Ovary (tissue), 9 donors: Measurements from ENCODE around the gene TRIO. TPM values are rescaled to one million over a fixed set of nuclear protein-coding genes. Genes with fewer than 3 reads are reported as not detected.

Experiments
- DNase-seq, 5 donors: peaks; one replicate each; pipeline ENCODE4 v3.0.0-alpha.2; 2019 to 2020
- H3K27ac ChIP-seq, 2 donors: fragments of 200-600 bp; one replicate each; pipeline versions ENCODE4 v1.5.1 to v1.8.0; 2019 to 2022
- H3K27me3 ChIP-seq: fragments of 200-600 bp; one replicate; pipeline ENCODE4 v1.8.0; 2022
- H3K36me3 ChIP-seq: fragments of 200-600 bp; sonication (generic); one replicate; pipeline ENCODE4 v1.5.1; 2019
- H3K4me1 ChIP-seq: one replicate; pipeline ENCODE4 v1.8.1; 2013; ENCODE audit warnings: mild to moderate bottlenecking, moderate library complexity; ENCODE audit not compliant: insufficient read depth
- H3K4me3 ChIP-seq: fragments of 200-600 bp; sonication (generic); one replicate; pipeline ENCODE4 v1.5.1; 2017
- H3K9me3 ChIP-seq, 2 donors: fragments of 200-600 bp in 1 of 2; sonication (generic) in 1 of 2; one replicate each; pipeline versions ENCODE4 v1.5.1 to v1.8.1; 2013 to 2019; ENCODE audit warnings: mild to moderate bottlenecking in 1 of 2, moderate library complexity in 1 of 2
- CTCF ChIP-seq, 3 donors: fragments of 450-650 bp in 2 of 3; fragments of 200-600 bp in 1 of 3; IDR thresholded peaks; one replicate each; pipeline versions ENCODE4 v1.5.1 to v1.8.0; 2016 to 2022; ENCODE audit warnings: antibody characterized with exemption in 3 of 3, mild to moderate bottlenecking in 1 of 3
- EP300 ChIP-seq: sonication (generic); formaldehyde crosslinking; IDR thresholded peaks from one replicate; pipeline ENCODE4 v1.6.1; 2017; ENCODE audit warnings: antibody characterized with exemption
- POLR2A ChIP-seq: fragments of 450-650 bp; IDR thresholded peaks from one replicate; pipeline ENCODE4 v1.6.1; 2017; ENCODE audit warnings: antibody characterized with exemption, mild to moderate bottlenecking, moderate library complexity
- WGBS, 3 donors: extraction: QIAGEN DNeasy Blood & Tissue Kit in 1 of 3; methylation state at CpG; one replicate each; pipeline versions ENCODE4 v1.1.5 to v1.1.7; 2013 to 2017; 5-methylcytosine and 5-hydroxymethylcytosine counted together
- intact Hi-C, 4 donors: fragments of 100-400 bp; cut with DNase I; formaldehyde crosslinking; loops; one replicate each; pipeline versions ENCODE4 v1.11.0 to v1.15.1; 2022 to 2023
- polyA plus RNA-seq, 2 donors: library from polyadenylated mRNA; stranded (reverse); fragments of 200-250 nt in 1 of 2; fragments of 350-450 nt in 1 of 2; fragmentation: Illumina TruSeq in 1 of 2; extraction: RNeasy Lipid Tissue Mini Kit (QIAGEN cat#74804) in 1 of 2; gene quantifications; one replicate each; pipeline ENCODE4 v1.2.3, GENCODE V29; 2013 to 2014
- total RNA-seq, 7 donors: library from RNA; depleted of rRNA in 2 of 7; stranded (reverse); fragments of >200 nt in 2 of 7; fragmentation: NEBNext Ultra II Directional in 3 of 7; extraction: Animal tissue kit (Norgen Biotek cat#: 25700) in 3 of 7; gene quantifications; one replicate each; pipeline versions ENCODE4 v1.1.0 to v1.2.4, GENCODE V29; 2016 to 2023
- donor health status: DM: no; HTN: no; CAD: no; lungs with moderate emphysema.
- donor health status: DM: no; HTN: no; CAD: no.
- donor health status: Bipolar disorder and iron deficiency.
- donor health status: DM: yes; HTN: yes; CAD: no.
- donor health status: DM: no; HTN: no; CAD: no.
- donor health status: DM: yes; HTN: yes; CAD: no.

The TRIO gene
- total and polyA plus RNA-seq, 9 donors, result 58.4 to 268 (median 125) TPM

- intact Hi-C loops, result no loop called here
- WGBS, 3 donors, result 71 to 78% (median 75%) methylated on average over 15 of the region's 15 CpGs
- Histone ChIP-seq H3K4me1 (no peaks in the 10 kb centered on the region), H3K4me3 (no peak overlapping the region), H3K27me3 (no peaks in the 10 kb centered on the region), H3K27ac (no peak overlapping the region), H3K9me3 (no peaks in the 10 kb centered on the region), H3K36me3 (no peaks in the 10 kb centered on the region)
- TF ChIP-seq CTCF (IDR thresholded peaks at IDR 0.05) (no peak), POLR2A (no peak), EP300 (no peak)
- no peak for DNase-seq
These were observed 24.4 kb upstream of the TRIO start for GRCh38 chr5:14118551-14119320.

- no peak for TF ChIP-seq EP300
- no peak for TF ChIP-seq CTCF (IDR thresholded peaks at IDR 0.05)
- no peak for TF ChIP-seq POLR2A
- DNase-seq, result no peak
- Histone ChIP-seq H3K9me3 (no peaks in the 10 kb centered on the region), H3K4me1 (no peaks in the 10 kb centered on the region), H3K27ac (no peak overlapping the region), H3K27me3 (no peaks in the 10 kb centered on the region), H3K36me3 (no peaks in the 10 kb centered on the region), H3K4me3 (no peak overlapping the region)
- intact Hi-C loops, result no loop called here
- WGBS, 3 donors, result 90 to 97% (median 93%) methylated on average over 4 of the region's 4 CpGs
These were observed 23.0 kb upstream of the TRIO start for GRCh38 chr5:14120176-14120575.

- 87 to 100% (median 94%) methylated on average over 1 of the region's 1 CpG for WGBS, 3 donors
These were observed 21.6 kb upstream of the TRIO start for GRCh38 chr5:14121552-14121951.

GRCh38 chr5:14122089-14122488 lies 21.1 kb upstream of the TRIO start:
- no peak overlapping the region for H3K4me3 ChIP-seq
- WGBS, 3 donors, result 85 to 92% (median 90%) methylated on average over 4 of the region's 4 CpGs
- H3K27me3 ChIP-seq, result no peaks in the 10 kb centered on the region
- H3K27ac ChIP-seq, result no peak overlapping the region
- no peaks in the 10 kb centered on the region for H3K9me3 ChIP-seq
- no peaks in the 10 kb centered on the region for H3K4me1 ChIP-seq
- TF ChIP-seq POLR2A, result no peak
- no peak for TF ChIP-seq CTCF (IDR thresholded peaks at IDR 0.05)
- no peak for TF ChIP-seq EP300
- intact Hi-C loops, result no loop called here
- no peak for DNase-seq
- H3K36me3 ChIP-seq, result no peaks in the 10 kb centered on the region

More at GRCh38 chr5:14121552-14121951, 21.6 kb upstream of the TRIO start:
- H3K4me3 ChIP-seq, result no peak overlapping the region
- no peak overlapping the region for H3K27ac ChIP-seq
- no peaks in the 10 kb centered on the region for H3K4me1 ChIP-seq
- DNase-seq, result no peak
- H3K36me3 ChIP-seq, result no peaks in the 10 kb centered on the region
- intact Hi-C loops, result no loop called here
- H3K9me3 ChIP-seq, result no peaks in the 10 kb centered on the region
- no peak for TF ChIP-seq POLR2A
- H3K27me3 ChIP-seq, result no peaks in the 10 kb centered on the region

- H3K27ac ChIP-seq, result no peak overlapping the region
These were observed 19.6 kb upstream of the TRIO start for GRCh38 chr5:14123551-14123950.

More at GRCh38 chr5:14123551-14123950, 19.6 kb upstream of the TRIO start:
- no peaks in the 10 kb centered on the region for H3K9me3 ChIP-seq
- 89 to 90% (median 90%) methylated on average over 4 of the region's 4 CpGs for WGBS, 3 donors
- H3K4me1 ChIP-seq, result no peaks in the 10 kb centered on the region
- intact Hi-C loops, result no loop called here
- no peaks in the 10 kb centered on the region for H3K27me3 ChIP-seq
- DNase-seq, result no peak
- TF ChIP-seq POLR2A (no peak), CTCF (IDR thresholded peaks at IDR 0.05) (no peak), EP300 (no peak)
- no peak overlapping the region for H3K4me3 ChIP-seq
- no peaks in the 10 kb centered on the region for H3K36me3 ChIP-seq
